ENCODE measurements around the gene SYNDIG1.

GRCh38 chr20:24472426-24472825 lies 3.0 kb downstream of the SYNDIG1 start:
- TF ChIP-seq POLR2A (IDR thresholded peaks at IDR 0.05; ENCODE audit: low read length) (no peak), GATA1 (IDR thresholded peaks at IDR 0.05; ENCODE audit: low read depth, low read length) (no peak)
